GM19351 (cell line): ENCODE data around the gene DGCR2.
A peak's percentile ranks its signal among the peaks of the same experiment; 100 is the strongest.
"Not testable (repeated sequence)": the region's sequence is repeated elsewhere in the genome, so short reads cannot be mapped to it uniquely, and the experiment has no call there.

Source experiments
- ATAC-seq: cut with Tn5 transposase; IDR thresholded peaks from one replicate; pipeline ENCODE4 v1.9.1; 2021; ENCODE audit warnings: mild to moderate bottlenecking, moderate library complexity; ENCODE audit not compliant: unreplicated experiment

The DGCR2 gene

DNA sequence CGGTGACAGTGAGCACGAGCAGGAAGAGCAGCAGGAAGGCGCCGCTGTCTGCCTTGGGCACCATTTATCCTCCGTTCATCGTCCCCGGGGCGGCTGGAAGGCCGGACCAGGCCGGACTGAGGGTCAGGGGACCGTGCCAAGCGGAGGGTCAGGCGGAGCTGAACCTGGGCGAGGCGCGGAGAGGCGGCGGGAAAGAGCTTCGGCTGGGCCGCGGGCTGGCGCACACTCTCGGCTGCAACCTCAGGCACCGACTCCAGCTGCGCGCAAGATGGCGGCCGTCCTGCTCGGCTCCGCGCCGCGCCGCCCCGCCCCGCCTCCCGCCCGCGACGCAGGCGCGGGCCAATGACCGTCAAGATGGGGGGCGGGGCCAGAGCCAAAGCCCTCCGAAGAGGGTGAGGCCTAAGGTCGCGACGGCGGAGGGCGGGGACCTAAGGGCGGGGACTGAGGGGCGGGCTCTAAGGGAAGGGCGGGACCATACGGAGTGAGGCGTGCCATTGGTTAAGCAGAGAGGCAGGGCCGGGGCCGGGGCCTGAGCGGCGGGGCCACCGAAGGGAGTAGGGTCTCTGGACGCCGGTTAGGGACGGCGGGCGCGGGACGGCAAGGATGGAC lies at the start of gene DGCR2:
TSS of gene DGCR2 (minus strand) at position 270 of the 609 bp plus-strand sequence. CDS start at position 64, 206 bp downstream.
- peak; percentile 80 for ATAC-seq

GRCh38 chr22:19169947-19170318 lies 47.7 kb upstream of the DGCR2 start:
- no peak for ATAC-seq

- ATAC-seq = no peak
Measured at GRCh38 chr22:19169002-19169946, 47.1 kb upstream of the DGCR2 start.

- ATAC-seq = no peak
Measured at GRCh38 chr22:19168088-19168890, 46.1 kb upstream of the DGCR2 start.

DNA sequence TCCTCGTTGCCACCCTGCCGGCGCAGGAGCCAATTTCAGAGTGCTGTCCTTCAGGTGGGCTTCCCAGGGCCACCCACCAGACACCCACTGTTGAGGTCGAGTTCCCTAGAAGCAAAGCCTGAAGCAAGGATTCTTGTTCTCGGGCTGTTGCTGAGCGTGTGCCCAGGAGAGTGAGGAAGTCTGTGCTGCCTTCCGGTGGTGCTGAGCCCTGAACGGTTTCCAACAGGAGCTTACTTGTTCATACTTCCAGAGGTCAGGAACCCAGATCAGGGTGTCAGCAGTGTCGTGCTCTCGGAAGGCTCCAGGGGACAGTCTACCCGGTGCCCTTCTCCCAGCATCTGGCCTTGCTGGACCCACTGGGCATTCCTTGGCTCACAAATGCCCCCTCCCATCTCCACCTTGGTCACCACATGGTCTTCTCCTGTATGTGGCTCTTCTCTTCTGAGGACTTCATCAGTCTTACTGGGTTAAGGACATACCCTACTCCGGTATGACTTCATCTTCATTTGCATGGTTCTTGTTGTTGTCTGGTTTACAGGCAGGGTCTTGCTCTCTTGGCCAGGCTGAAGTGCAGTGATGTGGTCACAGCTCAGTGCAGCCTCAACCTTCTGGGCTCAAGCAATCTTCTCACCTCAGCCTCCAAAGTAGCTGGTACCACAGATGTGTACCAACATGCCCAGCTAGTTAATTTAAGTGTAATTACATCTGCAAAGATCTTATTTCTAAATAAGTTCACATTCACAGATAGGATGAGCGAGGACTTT lies 45.1 kb upstream of the DGCR2 start:
- ATAC-seq = no peak

GRCh38 chr22:19166421-19166820 lies 44.2 kb upstream of the DGCR2 start:
- ATAC-seq = no peak

GRCh38 chr22:19164425-19164824 lies 42.2 kb upstream of the DGCR2 start:
- ATAC-seq = no peak

DNA sequence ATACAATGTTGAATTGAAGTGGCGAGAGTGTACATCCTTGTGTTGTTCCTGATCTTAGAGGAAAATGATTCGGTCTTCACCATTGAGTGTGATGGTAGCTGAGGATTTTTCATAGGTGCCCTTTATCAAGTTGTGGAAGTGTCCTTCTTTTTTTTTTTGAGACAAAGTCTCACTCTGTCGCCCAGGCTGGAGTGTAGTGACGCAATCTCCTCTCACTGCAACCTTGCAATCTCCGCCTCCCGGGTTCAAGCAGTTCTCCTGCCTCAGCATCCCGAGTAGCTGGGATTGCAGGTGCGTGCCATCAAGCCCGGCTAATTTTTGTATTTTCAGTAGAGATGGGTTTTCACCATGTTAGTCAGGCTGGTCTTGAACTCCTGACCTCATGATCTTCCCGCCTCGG lies 36.4 kb upstream of the DGCR2 start:
- ATAC-seq = not testable (repeated sequence)

DNA sequence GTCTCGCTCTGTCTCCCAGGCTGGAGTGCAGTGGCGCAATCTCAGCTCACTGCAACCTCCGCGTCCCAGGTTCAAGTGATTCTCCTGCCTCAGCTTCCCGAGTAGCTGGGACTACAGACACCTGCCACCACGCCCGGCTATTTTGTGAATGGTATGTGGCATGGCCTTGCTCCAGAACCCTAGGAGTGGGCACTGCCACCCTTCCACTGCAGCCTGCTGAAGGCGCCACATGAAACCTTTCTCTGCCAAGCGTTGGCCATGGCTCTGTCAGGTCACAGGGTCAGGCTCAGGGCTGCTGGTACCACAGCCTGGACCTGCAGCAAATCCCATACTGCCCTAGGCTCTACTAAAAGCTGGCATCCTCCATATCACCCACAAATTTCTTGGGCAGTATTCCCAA lies 33.9 kb upstream of the DGCR2 start:
- not testable (repeated sequence) for ATAC-seq

DNA sequence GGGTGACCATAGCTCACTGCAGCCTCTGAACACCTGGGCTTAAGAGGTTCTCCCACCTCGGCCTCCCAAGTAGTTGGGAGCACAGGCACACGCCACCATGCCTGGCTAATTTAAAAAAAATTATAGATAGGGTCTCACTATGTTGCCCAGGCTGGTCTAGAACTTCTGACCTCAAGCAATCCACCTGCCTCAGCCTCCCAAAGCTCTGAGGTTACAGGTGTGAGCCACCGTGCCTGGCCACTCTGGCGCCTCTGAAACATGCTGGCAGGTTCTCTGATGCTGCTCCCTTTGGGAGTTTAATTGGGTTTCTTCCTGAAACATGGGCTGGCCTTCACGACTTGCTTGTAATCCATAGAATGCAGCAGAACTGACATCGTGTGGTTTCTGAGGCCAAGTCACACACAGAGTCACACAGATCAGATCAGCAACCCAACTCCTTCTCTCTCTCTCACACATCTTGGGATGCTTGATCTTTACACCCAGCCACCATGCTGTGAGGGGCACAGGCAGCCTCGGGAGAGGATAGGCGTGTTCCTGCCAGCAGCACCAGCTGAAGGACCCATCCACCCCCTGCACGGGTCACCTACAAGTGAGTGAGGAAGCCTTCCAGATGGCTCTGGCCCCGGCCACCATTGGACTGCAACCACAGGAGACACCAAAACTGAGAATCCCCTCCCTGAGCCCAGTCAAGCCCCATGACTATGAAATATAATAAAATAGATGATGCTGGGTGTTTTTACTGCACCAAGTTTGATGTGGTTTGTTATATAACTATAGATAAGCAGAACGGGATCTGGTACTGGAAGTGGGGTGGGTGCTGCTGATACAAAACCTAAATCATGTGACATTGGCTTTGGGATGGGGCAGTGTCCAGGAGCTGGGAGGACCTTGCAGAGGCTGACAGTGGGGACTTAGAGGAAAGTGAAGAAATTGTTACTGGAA lies 31.0 kb upstream of the DGCR2 start:
- ATAC-seq = no peak

GRCh38 chr22:19151329-19152191 lies 29.3 kb upstream of the DGCR2 start:
- ATAC-seq = no peak

DNA sequence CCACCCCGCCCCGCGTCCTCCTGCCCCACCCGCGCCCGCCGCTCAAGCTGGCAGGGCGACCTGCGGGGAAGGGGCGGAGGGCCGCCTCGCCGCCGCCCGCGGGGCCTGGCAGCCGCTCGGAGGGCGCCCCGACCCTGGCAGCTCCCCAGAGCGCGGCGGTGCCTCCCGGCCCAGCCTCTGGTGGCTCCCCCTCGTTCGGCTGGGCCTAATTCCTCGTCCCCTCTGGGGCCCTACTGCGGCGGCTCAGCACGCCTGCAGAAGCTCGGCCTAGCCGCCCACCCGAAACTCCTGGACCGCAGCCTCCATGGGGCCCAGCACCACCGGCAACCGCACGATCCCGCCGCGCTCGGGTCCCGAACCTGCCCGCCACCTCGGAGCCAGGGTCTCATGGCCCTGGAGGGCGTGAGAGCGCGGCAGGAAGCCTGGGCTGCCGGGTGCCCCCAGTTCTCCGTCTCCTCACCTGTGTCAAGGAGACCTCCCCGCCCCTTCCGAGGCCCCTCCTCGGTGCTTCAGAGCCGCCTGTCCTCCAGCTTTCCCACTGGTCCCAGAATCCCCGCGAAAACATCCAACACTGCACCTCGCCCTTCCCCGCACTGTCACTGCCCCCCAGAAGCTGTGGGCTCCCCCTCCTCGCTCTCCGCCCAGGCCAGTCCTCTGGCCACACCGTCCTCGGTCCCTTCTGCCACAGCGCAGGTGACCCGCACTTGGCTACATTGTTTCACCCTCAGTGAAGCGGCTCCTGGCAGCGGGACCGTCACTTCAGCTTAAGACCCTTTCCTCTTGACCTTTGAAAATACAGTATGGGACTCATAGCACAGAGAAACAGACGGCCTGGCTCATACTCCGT lies 28.5 kb upstream of the DGCR2 start:
- ATAC-seq = no peak

GRCh38 chr22:19149991-19150390 lies 27.8 kb upstream of the DGCR2 start, which contains the start of gene GSC2:
Gene GSC2, minus strand, starts transcription at chr22:19150292. Its CDS starts 9 bp downstream, at chr22:19150283.
- ATAC-seq = no peak

DNA sequence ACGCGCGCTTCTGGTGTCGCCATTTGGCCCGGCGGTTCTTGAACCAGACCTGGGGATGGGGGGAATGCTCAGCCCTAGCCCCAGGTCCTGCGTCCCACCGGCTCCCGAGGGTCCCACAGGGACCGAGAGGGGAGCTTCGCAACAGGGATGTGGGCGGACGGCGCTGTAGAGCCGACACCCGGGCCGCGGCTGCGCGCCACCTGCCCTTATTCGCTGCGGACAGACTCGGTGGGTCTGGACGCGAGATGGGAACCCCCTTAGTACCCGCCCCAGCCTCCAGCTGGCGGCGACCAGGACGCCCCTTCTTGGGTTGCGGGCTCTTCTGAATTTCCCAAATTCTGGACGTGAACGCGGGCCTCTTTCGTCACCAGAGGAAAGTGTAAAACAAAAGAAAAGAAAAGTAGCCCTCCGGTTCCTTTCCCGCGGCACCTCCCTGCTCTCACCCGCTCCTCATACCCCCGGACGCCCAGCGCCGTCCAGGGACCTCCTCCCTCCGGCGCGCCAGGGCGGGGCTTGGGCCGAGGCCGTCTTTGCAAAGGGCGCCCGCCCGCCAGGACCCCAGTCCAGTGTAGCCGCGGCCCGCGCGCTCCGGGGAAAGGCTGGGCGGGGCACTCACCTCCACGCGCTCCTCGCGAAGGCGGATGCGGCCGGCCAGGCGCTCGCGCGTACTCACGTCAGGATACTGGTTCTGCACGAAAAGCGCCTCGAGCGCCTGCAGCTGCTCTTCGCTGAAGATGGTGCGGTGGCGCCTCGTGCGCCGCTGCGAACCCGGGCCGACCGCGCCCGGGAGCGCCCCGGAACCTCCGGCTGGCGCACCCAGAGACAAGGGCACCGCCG lies 27.1 kb upstream of the DGCR2 start:
- no peak for ATAC-seq

DNA sequence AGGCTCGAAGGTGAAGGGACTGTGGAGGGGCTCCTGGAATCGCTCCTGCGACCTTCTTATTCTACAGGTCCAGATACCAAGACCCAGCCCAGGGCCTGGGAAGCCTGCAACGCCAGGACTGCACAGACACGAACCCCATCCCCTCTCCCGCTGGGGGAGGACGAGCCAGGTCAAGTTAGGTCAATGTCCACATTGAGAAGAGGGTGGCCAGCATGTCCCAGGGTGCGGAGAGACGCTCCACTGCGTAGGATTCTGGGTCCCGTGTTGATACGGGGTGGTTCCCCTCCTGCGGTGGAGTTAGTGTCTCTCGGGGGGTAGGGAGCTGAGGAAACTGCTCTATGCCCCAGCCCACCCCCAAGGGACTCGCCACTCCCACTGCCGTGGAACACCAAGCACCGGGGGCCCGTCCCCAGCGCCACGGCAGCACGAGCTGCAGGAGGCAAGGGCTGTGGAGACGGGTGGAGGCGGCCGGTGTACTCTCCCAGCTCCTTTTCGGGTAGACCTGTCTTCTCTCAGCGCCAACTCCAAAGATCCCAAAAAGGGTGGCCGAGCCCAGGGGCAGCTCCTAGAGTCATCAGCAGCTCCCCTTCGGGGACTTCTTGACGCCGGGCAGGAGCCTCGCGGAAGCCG lies 26.3 kb upstream of the DGCR2 start:
- ATAC-seq = no peak

DNA sequence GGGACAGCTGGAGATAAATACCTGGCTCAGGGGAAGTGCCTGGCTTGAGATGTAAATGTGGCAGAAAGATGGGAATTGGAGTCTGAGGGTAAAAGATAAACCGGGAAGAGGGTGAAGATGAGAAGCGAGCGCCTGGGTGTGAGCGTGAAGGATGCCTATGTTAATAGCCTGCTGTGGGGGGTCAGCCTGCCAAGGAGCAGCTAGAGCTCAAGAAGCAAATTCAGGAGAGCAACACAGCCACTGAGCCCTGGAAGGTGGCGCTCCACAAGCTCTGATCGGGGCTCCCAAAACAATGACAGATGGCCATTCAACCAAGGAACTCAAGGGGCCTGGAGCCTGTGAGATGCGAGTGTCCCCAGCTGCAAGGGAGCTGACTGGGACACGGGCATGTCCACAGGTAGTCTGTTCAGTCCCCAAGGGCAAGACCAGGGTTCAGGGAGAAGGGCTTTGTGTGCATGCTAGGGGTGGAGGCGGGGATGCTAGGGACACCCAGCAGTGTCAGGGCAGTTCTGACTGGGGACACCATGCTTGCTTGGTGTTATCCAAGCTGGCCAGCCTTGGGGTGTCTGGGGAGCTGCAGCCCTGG lies 25.1 kb upstream of the DGCR2 start:
- ATAC-seq = no peak
